HT-29 (cell line): ENCODE measurements around the gene TUBGCP5. TPM values are rescaled to one million over a fixed set of nuclear protein-coding genes. Genes with fewer than 3 reads are reported as not detected.
"Not testable (repeated sequence)": the region's sequence is repeated elsewhere in the genome, so short reads cannot be mapped to it uniquely, and the experiment has no call there.

Experiments
- DNase-seq: peaks from one replicate; pipeline ENCODE4 v3.0.0-alpha.2; 2015; ENCODE audit warnings: low spot score
- total RNA-seq: library from RNA; depleted of rRNA; stranded (reverse); fragments of >200 nt; shearing (Covaris generic); gene quantifications from 2 replicates; pipeline ENCODE4 v1.2.3, GENCODE V29; 2014

Gene TUBGCP5
- total RNA-seq, 1 experiment from 2014 or later: 10.5 TPM

GRCh38 chr15:23043535-23043934 is 4.2 kb upstream of the TUBGCP5 start:
- not testable (repeated sequence) for DNase-seq

GRCh38 chr15:23041736-23042135 is 2.4 kb upstream of the TUBGCP5 start:
- DNase-seq: not testable (repeated sequence)

DNA sequence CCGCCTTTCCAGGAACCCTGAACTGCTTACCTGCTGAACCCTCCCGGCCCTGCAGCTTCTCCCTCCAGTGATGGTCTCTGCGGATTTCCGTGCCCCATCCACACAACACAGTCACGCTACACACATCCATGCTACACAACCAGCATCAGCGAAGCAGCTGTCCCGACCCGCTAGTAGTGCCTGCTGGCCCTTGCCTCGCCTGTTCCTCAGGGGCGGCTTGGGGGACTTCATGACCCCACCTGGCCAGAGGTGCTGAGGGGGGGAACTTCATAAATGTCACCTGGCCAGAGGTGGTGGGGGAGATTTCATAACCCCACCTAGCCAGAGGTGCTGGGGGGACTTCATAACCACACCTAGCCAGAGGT is 530 bp upstream of the TUBGCP5 start:
- no peak for DNase-seq

- peak; percentile 63 for DNase-seq
These were observed 635 bp downstream of the TUBGCP5 start for GRCh38 chr15:23038726-23039142.

- DNase-seq: peak; percentile 81
These were observed 3.3 kb downstream of the TUBGCP5 start for GRCh38 chr15:23035964-23036566.

DNA sequence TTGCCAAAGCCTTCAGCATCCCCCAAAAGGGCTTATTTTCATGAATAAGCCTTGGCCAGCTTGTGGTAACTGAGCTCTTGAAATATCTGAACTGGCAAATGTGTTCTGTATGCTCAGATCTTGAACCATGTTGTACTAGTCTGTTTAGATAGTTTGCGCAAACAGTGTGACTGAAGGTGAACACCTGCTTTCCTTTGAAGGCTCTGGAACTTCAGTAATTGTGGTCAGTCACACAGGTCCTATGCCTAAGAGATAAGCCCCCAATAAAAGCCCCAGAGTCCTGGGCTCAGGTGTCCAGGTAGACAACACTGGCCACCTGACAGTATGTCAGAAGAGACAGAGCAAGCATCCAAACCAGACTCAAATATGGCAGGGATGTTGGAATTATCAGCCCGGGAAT is 5.4 kb downstream of the TUBGCP5 start:
- DNase-seq: no peak

DNA sequence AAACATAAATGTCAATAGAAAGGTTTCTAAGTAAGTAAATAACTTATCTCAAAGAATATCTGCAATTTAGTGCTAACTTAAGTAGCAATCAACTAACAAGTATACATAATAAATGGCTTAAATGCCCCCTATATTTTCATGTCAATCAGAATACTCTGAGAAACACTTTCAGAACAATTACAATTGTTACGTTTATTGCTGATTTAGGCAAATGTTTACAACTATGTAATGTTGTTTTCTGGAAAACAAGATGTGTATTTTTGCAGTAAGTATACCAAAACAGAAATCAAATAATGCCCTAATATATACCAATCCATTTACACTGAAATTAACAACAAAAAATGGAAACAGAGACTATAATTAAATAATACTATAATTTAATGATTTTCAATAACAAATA is 13.2 kb downstream of the TUBGCP5 start:
- no peak for DNase-seq

DNA sequence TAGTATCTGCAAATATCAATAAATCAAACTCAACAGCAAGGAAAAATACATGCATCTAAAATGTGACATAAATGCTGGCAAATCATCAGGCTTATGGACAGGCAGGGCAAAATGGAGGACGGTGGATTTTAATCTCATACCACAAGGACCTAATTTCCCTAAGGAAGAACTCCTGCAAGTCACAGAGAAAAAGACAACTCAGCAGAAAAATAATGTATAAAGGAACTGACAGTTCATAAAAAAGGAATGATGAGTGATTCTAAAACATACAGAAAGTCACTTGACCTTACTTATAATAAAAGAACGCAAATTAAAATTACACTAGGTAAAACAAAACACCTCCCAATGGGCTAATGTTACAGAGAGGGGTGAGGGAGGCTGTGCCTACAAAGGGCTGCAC is 17.2 kb downstream of the TUBGCP5 start:
- no peak for DNase-seq

GRCh38 chr15:23014394-23015000 is 24.9 kb downstream of the TUBGCP5 start:
- DNase-seq: no peak

DNA sequence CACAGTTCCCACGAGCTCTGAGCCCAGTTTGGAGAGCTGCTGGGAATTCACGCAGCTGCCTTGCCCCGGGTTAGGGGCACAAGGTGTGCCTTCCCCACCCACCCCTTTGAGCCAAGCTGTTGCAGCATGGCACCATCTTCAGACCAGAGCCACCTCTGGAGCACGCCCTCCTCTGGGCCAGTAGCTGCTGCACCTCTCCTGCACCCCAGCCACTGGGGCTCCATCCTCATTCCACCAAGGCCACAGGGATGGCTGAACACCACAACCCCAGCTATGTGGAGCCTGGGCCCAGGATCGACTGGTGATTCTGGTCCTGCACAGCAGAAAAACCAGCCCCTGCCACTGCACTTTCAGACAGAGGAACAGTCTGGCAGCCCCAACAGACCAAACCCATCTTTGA is 25.7 kb downstream of the TUBGCP5 start:
- DNase-seq: no peak

GRCh38 chr15:23012616-23013015 is 26.8 kb downstream of the TUBGCP5 start:
- DNase-seq: not testable (repeated sequence)

DNA sequence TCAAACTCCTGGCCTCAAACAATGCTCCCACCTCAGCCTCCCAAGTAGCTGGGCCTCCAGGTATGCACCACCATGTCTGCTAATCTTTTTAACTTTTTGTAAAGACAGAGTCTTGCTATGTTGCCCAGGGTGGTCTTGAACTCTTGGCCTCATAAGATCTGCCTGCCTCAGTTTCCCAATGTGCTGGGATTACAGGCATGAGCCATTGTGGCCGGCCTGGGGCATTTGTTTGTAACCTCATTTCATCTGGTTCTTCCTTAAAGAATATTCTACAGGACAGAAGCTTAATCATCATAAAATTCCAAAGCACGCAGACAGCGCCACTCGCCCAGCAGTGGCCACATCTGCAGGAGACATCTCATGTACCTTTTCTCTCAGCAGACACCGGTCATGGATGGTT is 35.6 kb downstream of the TUBGCP5 start:
- no peak for DNase-seq

- no peak for DNase-seq
These were observed 36.4 kb downstream of the TUBGCP5 start for GRCh38 chr15:23002920-23003319.

- no peak for DNase-seq
These were observed 43.6 kb downstream of the TUBGCP5 start for GRCh38 chr15:22995795-22996194.

DNA sequence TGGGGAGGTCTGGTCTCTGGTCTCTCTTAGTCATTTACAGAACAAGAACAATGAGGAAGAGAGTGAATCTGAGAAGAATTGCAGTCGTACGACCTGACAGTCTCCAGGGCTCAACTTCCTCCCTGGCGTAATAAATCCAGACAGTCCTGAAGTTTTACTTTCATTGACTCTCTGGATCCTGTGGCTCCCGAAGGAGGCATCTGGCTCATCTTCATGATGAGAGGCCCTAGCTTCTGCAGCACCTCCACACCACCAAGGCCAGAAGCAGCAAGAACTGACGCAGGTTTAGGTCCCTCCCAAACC is 47.4 kb downstream of the TUBGCP5 start:
- no peak for DNase-seq

DNA sequence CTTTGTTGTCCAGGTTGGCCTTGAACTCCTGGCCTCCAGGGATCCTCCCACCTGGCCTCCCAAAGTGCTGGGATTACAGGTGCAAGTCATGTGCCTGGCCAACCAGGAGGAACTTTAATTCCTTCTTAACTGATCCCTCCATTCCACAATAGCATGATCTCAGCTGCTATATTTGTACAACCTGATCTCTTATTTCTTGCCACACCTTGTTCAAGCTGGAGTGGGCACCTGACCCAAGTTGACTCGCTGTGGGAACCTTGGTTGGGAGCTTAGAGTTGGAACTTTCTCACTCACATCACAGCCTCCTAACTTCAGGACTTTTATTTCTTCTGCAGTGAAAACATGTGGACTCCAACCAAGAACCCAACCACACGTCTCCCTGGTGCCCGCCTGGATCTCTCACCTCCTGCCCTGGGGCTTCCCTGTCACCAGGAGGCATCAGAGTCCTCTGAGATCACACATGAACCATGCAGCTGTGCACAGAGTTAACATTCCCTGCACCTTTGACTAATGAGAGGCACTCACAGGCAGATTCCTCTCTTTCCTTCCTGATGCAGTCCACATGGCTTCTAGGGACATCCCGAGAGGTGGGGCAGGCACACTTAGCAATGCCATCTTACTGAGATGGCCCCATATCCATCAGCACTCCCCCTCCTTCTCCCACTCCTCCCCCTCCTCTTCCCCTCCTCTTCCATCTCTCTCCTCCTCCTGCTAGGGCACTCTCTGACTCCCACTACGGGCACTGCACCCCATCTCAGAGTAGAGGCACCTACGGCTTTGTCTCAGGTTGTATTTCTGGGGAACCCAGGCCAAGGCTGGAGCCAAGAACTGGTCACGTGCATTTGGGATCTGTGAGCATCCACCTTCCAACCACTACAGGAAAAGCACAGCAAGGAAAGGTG is 49.5 kb downstream of the TUBGCP5 start:
- DNase-seq: peak; percentile 38

GRCh38 chr15:22988811-22989210 is 50.6 kb downstream of the TUBGCP5 start:
- no peak for DNase-seq

DNA sequence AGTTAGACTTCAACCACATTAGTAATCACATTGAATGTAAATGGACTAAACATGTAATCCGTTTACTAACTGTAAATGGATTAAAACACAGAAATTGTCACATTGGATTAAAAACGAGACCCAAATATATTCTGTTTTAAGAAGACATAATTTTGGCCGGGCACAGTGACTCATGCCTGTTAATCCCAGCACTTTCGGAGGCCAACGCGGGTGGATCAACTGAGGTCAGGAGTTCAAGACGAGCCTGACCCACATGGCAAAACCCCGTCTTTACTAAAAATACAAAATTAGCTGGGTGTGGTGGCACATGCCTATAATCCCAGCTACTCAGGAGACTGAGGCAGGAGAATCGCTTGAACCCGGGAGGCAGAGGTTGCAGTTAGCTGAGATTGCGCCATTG is 57.4 kb downstream of the TUBGCP5 start:
- not testable (repeated sequence) for DNase-seq

DNA sequence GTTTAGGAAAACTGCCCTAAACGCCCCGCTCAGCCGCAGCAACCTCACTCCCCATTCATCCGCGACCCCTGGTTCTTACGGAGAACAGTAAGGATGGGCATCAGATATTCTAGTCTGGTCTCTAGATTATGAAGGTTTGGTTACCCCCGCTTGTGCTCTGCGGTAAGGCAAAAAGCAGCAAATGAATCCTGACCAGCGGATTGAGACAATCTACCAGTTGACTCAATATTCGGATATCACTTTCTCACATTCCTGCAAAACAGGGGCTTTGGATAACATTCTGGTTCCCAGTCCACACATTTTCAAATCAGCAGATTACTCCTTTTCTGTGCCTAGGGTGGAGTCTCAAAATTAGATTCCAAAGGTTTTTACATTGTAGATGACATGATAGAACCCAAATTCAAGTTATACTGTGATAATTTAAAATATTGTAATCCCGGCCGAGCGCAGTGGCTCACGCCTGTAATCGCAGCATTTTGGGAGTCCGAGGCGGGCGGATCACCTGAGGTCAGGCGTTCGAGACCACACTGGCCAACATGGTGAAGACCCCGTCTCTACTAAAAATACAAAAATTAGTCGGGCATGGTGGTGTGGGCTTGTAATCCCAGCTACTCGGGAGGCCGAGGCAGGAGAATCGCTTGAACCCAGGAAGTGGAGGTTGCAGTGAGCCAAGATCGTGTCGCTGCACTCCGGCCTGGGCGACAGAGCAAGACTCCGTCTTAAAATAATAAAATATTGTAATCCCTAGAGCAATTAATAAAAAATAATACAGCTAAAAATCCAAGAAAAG is 58.1 kb downstream of the TUBGCP5 start:
- no peak for DNase-seq

DNA sequence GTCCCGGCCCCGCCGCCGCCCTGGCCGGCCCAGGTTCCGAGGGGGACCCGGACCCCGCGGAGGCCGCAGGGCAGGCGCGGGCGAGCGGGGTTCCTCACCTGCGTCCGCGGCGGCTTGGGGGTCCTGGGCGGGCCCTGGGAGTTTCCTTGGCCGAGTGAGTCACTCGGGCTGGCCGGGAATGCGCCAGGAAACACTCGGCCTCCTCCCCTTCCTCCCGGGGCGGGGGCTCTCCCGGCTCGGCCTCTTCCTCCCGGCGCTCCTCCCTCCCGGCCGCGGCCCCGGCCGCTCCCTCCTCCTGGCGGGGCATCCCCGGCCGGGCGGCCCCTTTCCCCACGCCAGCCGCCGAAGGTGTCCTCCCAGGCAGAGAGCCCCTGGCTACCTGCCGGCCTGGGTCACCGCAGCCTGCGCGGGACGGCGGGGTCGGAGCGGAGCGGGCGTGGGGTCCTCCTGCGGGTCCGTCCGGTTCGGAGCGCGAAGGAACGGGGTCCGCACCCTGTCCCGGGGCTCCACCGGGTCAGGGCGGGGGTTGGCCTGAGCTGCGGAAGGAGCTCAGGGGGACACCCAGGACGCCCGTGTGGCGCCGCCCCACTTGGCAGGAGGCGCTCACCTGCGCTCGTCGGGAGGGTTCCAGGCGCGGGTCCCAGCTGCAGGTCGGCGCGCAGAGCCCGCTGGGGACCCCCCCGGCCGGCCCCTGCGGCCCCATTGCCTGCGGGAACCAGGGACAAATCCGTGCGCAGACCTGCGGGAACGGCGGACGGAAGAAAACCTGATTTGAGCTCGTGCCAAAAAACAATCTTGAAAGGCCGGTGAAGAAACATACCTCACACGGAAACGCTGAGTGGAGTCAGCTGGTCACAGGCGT is 58.9 kb downstream of the TUBGCP5 start, which contains the start of gene CYFIP1:
Gene CYFIP1 (minus strand): TSS at position 180 of the 862 bp plus-strand sequence. CDS start 33,083 bp downstream, outside the sequence.
- peak; percentile 91 for DNase-seq
